Loucy (cell line): ENCODE data around the gene SEZ6.

Source experiments
- H2AFZ ChIP-seq: fragments of 200-600 bp; sonication (generic); 2 replicates; pipeline ENCODE4 v1.6.0; 2016; ENCODE audit warnings: antibody characterized with exemption, mild to moderate bottlenecking, low read length, moderate library complexity
- H3F3A ChIP-seq: fragments of 200-600 bp; 2 replicates; pipeline ENCODE4 v1.6.0; 2016; ENCODE audit warnings: antibody characterized with exemption, low read depth, mild to moderate bottlenecking
- H3K27me3 ChIP-seq: fragments of 200-600 bp; sonication (generic); 2 replicates; pipeline ENCODE4 v1.6.1; 2014; ENCODE audit warnings: low read length, mild to moderate bottlenecking; ENCODE audit not compliant: insufficient read depth, poor library complexity, severe bottlenecking
- H3K36me3 ChIP-seq: fragments of 200-600 bp; sonication (generic); 2 replicates; pipeline ENCODE4 v1.6.1; 2016; ENCODE audit warnings: low read length; ENCODE audit not compliant: insufficient read depth
- H3K4me1 ChIP-seq: fragments of 200-600 bp; sonication (generic); 2 replicates; pipeline ENCODE4 v1.5.1; 2014; ENCODE audit warnings: low read length, mild to moderate bottlenecking; ENCODE audit not compliant: insufficient read depth, poor library complexity, severe bottlenecking
- H3K4me2 ChIP-seq: fragments of 200-600 bp; sonication (generic); 2 replicates; pipeline ENCODE4 v1.6.0; 2014; ENCODE audit warnings: antibody characterized with exemption, low read length, low read depth, mild to moderate bottlenecking; ENCODE audit not compliant: poor library complexity, severe bottlenecking
- H3K4me3 ChIP-seq: fragments of 200-600 bp; sonication (generic); 2 replicates; pipeline ENCODE4 v1.5.1; 2014; ENCODE audit warnings: low read length, mild to moderate bottlenecking, mixed read lengths; ENCODE audit not compliant: poor library complexity, severe bottlenecking
- H3K79me2 ChIP-seq: fragments of 200-600 bp; sonication (generic); 2 replicates; pipeline ENCODE4 v1.6.1; 2014; ENCODE audit warnings: low read length; ENCODE audit not compliant: insufficient read depth
- H3K9ac ChIP-seq: fragments of 200-600 bp; sonication (generic); 2 replicates; pipeline ENCODE4 v1.6.0; 2014; ENCODE audit warnings: mild to moderate bottlenecking, low read depth, low read length, moderate library complexity; ENCODE audit not compliant: poor library complexity, severe bottlenecking
- H3K9me2 ChIP-seq: fragments of 200-600 bp; sonication (generic); replicated peaks from 2 replicates; pipeline ENCODE4 v1.6.1; 2016; ENCODE audit warnings: low read depth, low read length, mixed read lengths
- H3K9me3 ChIP-seq: fragments of 200-600 bp; sonication (generic); 2 replicates; pipeline ENCODE4 v1.6.1; 2014; ENCODE audit warnings: mild to moderate bottlenecking, antibody characterized with exemption, low read length, low read depth; ENCODE audit not compliant: insufficient read depth
- H4K20me1 ChIP-seq: fragments of 200-600 bp; sonication (generic); 2 replicates; pipeline ENCODE4 v1.6.0; 2014; ENCODE audit warnings: antibody characterized with exemption, low read length, mild to moderate bottlenecking; ENCODE audit not compliant: insufficient read depth, poor library complexity, severe bottlenecking
- EZH2phosphoT487 ChIP-seq: fragments of 200-600 bp; IDR thresholded peaks from 2 replicates; pipeline ENCODE4 v1.6.1; 2018; ENCODE audit warnings: antibody characterized with exemption, mild to moderate bottlenecking, moderate library complexity, borderline replicate concordance
- TF ChIP-seq, protein P1 (sequence below): fragments of 200-600 bp; sonication (generic); conservative IDR thresholded peaks from 2 replicates; pipeline ENCODE4 v1.5.1; 2014; ENCODE audit warnings: mild to moderate bottlenecking, antibody characterized with exemption, low read length

SEZ6 gene

DNA sequence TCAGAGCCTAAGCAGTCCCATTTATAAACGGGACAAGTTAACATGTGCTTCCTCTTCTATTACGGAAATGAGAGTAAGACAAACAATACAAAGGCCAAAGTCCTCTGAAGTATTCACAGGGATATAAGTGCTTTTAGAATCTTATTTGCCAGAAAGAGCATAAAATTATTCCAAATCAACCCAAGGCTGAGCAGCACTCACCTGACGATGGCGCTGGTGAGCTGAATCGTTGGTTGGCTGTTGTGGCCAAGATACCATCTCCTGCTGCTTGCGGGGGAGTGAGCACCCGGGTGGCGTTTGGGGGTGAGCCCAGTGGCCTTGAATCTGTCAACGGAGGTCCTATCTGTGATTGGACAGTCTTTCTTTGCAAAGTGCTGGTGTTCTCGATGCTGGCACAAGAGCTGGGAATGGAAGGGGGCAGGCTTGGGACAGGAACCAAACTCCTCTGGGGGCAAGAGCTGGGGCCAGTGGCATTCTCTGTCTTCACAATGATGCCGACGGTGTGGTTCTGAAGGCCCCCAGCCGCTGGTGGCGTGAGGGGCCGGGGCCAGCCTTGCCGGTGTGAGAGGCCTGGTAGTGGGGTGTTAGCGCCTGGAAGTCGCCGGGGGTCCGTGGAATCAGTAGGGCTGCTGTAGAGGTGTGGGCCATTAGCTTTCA, 93.4 kb downstream of the SEZ6 start:
- H4K20me1 ChIP-seq = no peaks in the 10 kb centered on the region
- no peak overlapping the region for H3K9ac ChIP-seq
- H3K79me2 ChIP-seq = no peaks in the 10 kb centered on the region
- no peaks in the 10 kb centered on the region for H3F3A ChIP-seq
- H2AFZ ChIP-seq = no peak overlapping the region
- H3K9me3 ChIP-seq = no peaks in the 10 kb centered on the region
- no peaks in the 10 kb centered on the region for H3K4me1 ChIP-seq
- no peaks in the 10 kb centered on the region for H3K9me2 ChIP-seq
- no peak overlapping the region for H3K4me3 ChIP-seq
- peaks cover 98% of the 10 kb centered on the region for H3K36me3 ChIP-seq
- no peak for TF ChIP-seq EZH2phosphoT487
- TF ChIP-seq, protein P1, sequence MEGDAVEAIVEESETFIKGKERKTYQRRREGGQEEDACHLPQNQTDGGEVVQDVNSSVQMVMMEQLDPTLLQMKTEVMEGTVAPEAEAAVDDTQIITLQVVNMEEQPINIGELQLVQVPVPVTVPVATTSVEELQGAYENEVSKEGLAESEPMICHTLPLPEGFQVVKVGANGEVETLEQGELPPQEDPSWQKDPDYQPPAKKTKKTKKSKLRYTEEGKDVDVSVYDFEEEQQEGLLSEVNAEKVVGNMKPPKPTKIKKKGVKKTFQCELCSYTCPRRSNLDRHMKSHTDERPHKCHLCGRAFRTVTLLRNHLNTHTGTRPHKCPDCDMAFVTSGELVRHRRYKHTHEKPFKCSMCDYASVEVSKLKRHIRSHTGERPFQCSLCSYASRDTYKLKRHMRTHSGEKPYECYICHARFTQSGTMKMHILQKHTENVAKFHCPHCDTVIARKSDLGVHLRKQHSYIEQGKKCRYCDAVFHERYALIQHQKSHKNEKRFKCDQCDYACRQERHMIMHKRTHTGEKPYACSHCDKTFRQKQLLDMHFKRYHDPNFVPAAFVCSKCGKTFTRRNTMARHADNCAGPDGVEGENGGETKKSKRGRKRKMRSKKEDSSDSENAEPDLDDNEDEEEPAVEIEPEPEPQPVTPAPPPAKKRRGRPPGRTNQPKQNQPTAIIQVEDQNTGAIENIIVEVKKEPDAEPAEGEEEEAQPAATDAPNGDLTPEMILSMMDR = peak; percentile 54
- no peak overlapping the region for H3K4me2 ChIP-seq
- no peaks in the 10 kb centered on the region for H3K27me3 ChIP-seq

GRCh38 chr17:28911411-28912045, 94.3 kb downstream of the SEZ6 start:
- H3K9me3 ChIP-seq = no peaks in the 10 kb centered on the region
- no peak overlapping the region for H2AFZ ChIP-seq
- H3F3A ChIP-seq = no peaks in the 10 kb centered on the region
- H3K79me2 ChIP-seq = no peaks in the 10 kb centered on the region
- no peaks in the 10 kb centered on the region for H3K4me1 ChIP-seq
- no peaks in the 10 kb centered on the region for H4K20me1 ChIP-seq
- no peak overlapping the region for H3K4me3 ChIP-seq
- TF ChIP-seq, protein P1 = no peak
- TF ChIP-seq EZH2phosphoT487 = no peak
- H3K27me3 ChIP-seq = no peaks in the 10 kb centered on the region
- H3K4me2 ChIP-seq = no peak overlapping the region
- H3K9ac ChIP-seq = no peak overlapping the region
- peaks cover 98% of the 10 kb centered on the region for H3K36me3 ChIP-seq
- no peaks in the 10 kb centered on the region for H3K9me2 ChIP-seq

DNA sequence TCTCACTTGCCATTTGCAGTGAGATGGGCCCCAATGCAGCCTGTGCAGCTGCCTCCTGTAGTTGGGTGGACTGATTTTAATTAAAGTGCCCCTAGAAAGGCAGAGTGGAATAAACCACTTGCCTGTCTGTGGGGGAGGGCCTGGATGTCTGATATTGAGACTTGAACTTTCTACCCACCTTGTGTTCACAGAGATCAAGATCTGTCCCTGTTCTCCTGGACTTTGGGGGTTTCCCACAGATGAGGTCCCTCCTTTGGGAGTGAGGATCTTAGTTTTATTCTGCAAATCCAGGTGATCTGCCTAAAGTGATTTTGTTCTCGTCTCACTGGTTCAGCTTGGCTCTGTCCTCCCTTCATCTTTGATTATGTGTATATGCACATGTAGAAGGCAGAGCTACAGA, 95.3 kb downstream of the SEZ6 start:
- Histone ChIP-seq H4K20me1 (no peaks in the 10 kb centered on the region), H3K4me3 (no peak overlapping the region), H3K9me2 (no peaks in the 10 kb centered on the region), H3K9ac (no peak overlapping the region), H3F3A (no peaks in the 10 kb centered on the region), H2AFZ (no peak overlapping the region), H3K4me2 (no peak overlapping the region), H3K4me1 (no peaks in the 10 kb centered on the region), H3K36me3 (peaks cover 97% of the 10 kb centered on the region), H3K79me2 (no peaks in the 10 kb centered on the region), H3K9me3 (no peaks in the 10 kb centered on the region), H3K27me3 (no peaks in the 10 kb centered on the region)
- TF ChIP-seq EZH2phosphoT487 = no peak
- TF ChIP-seq, protein P1 = no peak
